Lower leg skin (tissue), 3 donors: ENCODE results near the gene OGFR.

Source experiments
- CTCF ChIP-seq, 3 donors: fragments of 450-650 bp; IDR thresholded peaks; one replicate each; pipeline ENCODE4 v1.5.1; 2016; ENCODE audit warnings: antibody characterized with exemption in 3 of 3, mild to moderate bottlenecking in 3 of 3, moderate library complexity in 2 of 3
- POLR2A ChIP-seq, 2 donors: fragments of 450-650 bp; IDR thresholded peaks; one replicate each; pipeline ENCODE4 v1.6.1; 2016 to 2017; ENCODE audit warnings: antibody characterized with exemption in 2 of 2, mild to moderate bottlenecking in 1 of 2, moderate library complexity in 1 of 2

GRCh38 chr20:62820208-62820961, 15.8 kb downstream of the OGFR start:
- TF ChIP-seq CTCF (IDR thresholded peaks at IDR 0.05) (no peak), POLR2A (IDR thresholded peaks at IDR 0.05) (no peak)
